HepG2 (cell line): ENCODE measurements around the gene FMNL2. TPM values are rescaled to one million over a fixed set of nuclear protein-coding genes. Genes with fewer than 3 reads are reported as not detected.
A peak's percentile ranks its signal among the peaks of the same experiment; 100 is the strongest.

Experiments used
- CHCHD3 ChIP-seq: sonication (generic); formaldehyde crosslinking; IDR thresholded peaks from 2 replicates; pipeline ENCODE4 v1.8.0; 2022; ENCODE audit warnings: mild to moderate bottlenecking, missing genetic modification reagents, moderate library complexity
- DRAP1 ChIP-seq: IDR thresholded peaks from 2 replicates; pipeline ENCODE4 v1.6.1; 2016; ENCODE audit warnings: missing genetic modification reagents, missing compliant biosample characterization
- HIC2 ChIP-seq: sonication (generic); formaldehyde crosslinking; IDR thresholded peaks from 2 replicates; pipeline ENCODE4 v1.9.0; 2022; ENCODE audit warnings: low read depth, missing genetic modification reagents
- HNRNPLL ChIP-seq: fragments of 200-400 bp; formaldehyde crosslinking; IDR thresholded peaks from 2 replicates; pipeline ENCODE4 v1.6.1; 2017; ENCODE audit warnings: mild to moderate bottlenecking, low read depth, low read length; ENCODE audit not compliant: poor library complexity, severe bottlenecking
- MTF1 ChIP-seq: sonication (generic); formaldehyde crosslinking; IDR thresholded peaks from 2 replicates; pipeline ENCODE4 v1.5.0; 2020; ENCODE audit warnings: missing genetic modification reagents
- NBN ChIP-seq: fragments of 450-650 bp; conservative IDR thresholded peaks from 2 replicates; pipeline ENCODE4 v1.6.1; 2017
- NPAS2 ChIP-seq: sonication (generic); formaldehyde crosslinking; IDR thresholded peaks from 2 replicates; pipeline ENCODE4 v1.8.0; 2022; ENCODE audit warnings: mild to moderate bottlenecking, missing genetic modification reagents, borderline replicate concordance
- SKIL ChIP-seq: sonication (generic); formaldehyde crosslinking; IDR thresholded peaks from 2 replicates; pipeline ENCODE4 v1.8.0; 2022; ENCODE audit warnings: missing genetic modification reagents, mild to moderate bottlenecking, moderate library complexity, borderline replicate concordance
- ZBTB25 ChIP-seq: IDR thresholded peaks from 2 replicates; pipeline ENCODE4 v1.6.1; 2018; ENCODE audit warnings: missing genetic modification reagents
- ZFAT ChIP-seq: sonication (generic); formaldehyde crosslinking; conservative IDR thresholded peaks from 2 replicates; pipeline ENCODE4 v1.8.1; 2023; ENCODE audit warnings: missing genetic modification reagents, inconsistent platforms
- ZKSCAN1 ChIP-seq: fragments of 150-350 bp; IDR thresholded peaks from 2 replicates; pipeline ENCODE4 v1.6.1; 2014; ENCODE audit warnings: low read length
- ZNF570 ChIP-seq: sonication (generic); formaldehyde crosslinking; IDR thresholded peaks from 2 replicates; pipeline ENCODE4 v1.4.0; 2020; ENCODE audit warnings: mild to moderate bottlenecking, missing genetic modification reagents, borderline replicate concordance
- ZNF660 ChIP-seq: sonication (generic); formaldehyde crosslinking; IDR thresholded peaks from 2 replicates; pipeline ENCODE4 v1.5.1; 2020; ENCODE audit warnings: mild to moderate bottlenecking, low read depth, missing genetic modification reagents, borderline replicate concordance
- polyA plus RNA-seq, 8 experiments: library from polyadenylated mRNA; depleted of rRNA in 3 of 8; stranded (reverse) in 7 of 8; unstranded in 1 of 8; fragments of >200 nt; fragmentation: Illumina TruSeq in 4 of 8; extraction: Trizol in 4 of 8; gene quantifications; 2 replicates each; pipeline versions ENCODE4 v1.2.1 to v1.2.3, GENCODE V29; 2011 to 2016; ENCODE audit warnings: low read depth in 4 of 8, missing spikeins in 1 of 8, mixed read lengths in 1 of 8; ENCODE audit not compliant: insufficient read depth in 1 of 8
- total RNA-seq, 5 experiments: library from RNA; depleted of rRNA; stranded (reverse); fragments of >200 nt; fragmentation: Illumina TruSeq; extraction: Trizol; gene quantifications; 2 replicates each; pipeline ENCODE4 v1.2.3, GENCODE V29; 2016; ENCODE audit warnings: low read depth in 1 of 5
- TF ChIP-seq, protein P1 (sequence below): conservative IDR thresholded peaks from 2 replicates; pipeline ENCODE4 v1.6.1; 2018; ENCODE audit warnings: missing genetic modification reagents
- TF ChIP-seq, protein P2 (sequence below): sonication (generic); formaldehyde crosslinking; IDR thresholded peaks from 2 replicates; pipeline ENCODE4 v1.9.0; 2021; ENCODE audit warnings: missing genetic modification reagents, borderline replicate concordance
- TF ChIP-seq, protein P3 (sequence below): sonication (generic); formaldehyde crosslinking; IDR thresholded peaks from 2 replicates; pipeline ENCODE4 v1.5.0; 2020; ENCODE audit warnings: mild to moderate bottlenecking, missing genetic modification reagents, borderline replicate concordance

Gene FMNL2
- total and polyA plus RNA-seq, 2 of the 13 experiments (the other 11 are each of a cell fraction or from before 2014, with no cell fraction given), result 66.5 to 67.7 TPM

DNA sequence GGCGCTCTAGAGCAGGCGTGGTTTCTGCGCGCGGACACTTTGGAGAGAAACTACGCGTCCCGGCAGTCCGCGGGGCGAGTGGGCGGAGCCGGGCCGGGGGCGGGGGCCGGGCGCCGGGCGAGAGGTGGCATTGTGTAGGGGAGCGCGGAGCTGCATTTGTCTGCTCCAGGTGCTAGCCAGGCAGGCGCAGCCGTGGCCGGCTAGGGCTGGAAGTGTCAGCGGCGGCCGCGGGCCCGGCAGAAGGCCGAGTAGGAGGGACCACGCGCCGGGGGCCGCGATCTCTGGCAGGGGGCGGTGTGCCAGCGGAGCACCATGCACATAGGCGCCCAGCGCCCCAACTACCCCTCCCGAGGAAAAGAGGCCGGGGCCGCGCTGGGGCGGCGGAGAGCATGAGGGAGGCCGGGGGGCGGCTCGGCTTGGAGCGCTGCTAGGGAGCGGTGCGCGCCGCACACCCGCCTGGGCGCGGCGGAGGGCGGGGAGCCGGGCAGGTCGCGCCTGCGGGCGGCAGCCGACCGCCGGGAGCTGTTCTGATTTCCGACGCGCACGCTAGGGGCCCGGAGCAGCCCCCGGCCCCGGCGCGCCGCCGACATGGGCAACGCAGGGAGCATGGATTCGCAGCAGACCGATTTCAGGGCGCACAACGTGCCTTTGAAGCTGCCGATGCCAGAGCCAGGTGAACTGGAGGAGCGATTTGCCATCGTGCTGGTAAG, at the start of gene FMNL2 (continued):
- TF ChIP-seq HIC2 (CRISPR knock-in tag) (0 out of 2 replicates have a peak, but pooled peaks have one; percentile 34), SKIL (CRISPR knock-in tag) (no peak), ZFAT (CRISPR knock-in tag) (no peak), HNRNPLL (peak; percentile 59), ZKSCAN1 (no peak), ZNF660 (no peak), ZNF570 (CRISPR knock-in tag) (0 out of 2 replicates have a peak, but pooled peaks have one; percentile 69), MTF1 (peak; percentile 70; the same call in 1 of the 2 replicates), NPAS2 (CRISPR knock-in tag) (0 out of 2 replicates have a peak, but pooled peaks have one; percentile 54), DRAP1 (CRISPR knock-in tag) (peak; percentile 85), ZBTB25 (no peak), CHCHD3 (CRISPR knock-in tag) (no peak), NBN (no peak)
- TF ChIP-seq, protein P1, sequence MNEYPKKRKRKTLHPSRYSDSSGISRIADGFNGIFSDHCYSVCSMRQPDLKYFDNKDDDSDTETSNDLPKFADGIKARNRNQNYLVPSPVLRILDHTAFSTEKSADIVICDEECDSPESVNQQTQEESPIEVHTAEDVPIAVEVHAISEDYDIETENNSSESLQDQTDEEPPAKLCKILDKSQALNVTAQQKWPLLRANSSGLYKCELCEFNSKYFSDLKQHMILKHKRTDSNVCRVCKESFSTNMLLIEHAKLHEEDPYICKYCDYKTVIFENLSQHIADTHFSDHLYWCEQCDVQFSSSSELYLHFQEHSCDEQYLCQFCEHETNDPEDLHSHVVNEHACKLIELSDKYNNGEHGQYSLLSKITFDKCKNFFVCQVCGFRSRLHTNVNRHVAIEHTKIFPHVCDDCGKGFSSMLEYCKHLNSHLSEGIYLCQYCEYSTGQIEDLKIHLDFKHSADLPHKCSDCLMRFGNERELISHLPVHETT (CRISPR knock-in tag), result peak; percentile 82; the same call in 1 of the 2 replicates
- TF ChIP-seq, protein P2, sequence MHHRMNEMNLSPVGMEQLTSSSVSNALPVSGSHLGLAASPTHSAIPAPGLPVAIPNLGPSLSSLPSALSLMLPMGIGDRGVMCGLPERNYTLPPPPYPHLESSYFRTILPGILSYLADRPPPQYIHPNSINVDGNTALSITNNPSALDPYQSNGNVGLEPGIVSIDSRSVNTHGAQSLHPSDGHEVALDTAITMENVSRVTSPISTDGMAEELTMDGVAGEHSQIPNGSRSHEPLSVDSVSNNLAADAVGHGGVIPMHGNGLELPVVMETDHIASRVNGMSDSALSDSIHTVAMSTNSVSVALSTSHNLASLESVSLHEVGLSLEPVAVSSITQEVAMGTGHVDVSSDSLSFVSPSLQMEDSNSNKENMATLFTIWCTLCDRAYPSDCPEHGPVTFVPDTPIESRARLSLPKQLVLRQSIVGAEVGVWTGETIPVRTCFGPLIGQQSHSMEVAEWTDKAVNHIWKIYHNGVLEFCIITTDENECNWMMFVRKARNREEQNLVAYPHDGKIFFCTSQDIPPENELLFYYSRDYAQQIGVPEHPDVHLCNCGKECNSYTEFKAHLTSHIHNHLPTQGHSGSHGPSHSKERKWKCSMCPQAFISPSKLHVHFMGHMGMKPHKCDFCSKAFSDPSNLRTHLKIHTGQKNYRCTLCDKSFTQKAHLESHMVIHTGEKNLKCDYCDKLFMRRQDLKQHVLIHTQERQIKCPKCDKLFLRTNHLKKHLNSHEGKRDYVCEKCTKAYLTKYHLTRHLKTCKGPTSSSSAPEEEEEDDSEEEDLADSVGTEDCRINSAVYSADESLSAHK, result no peak
- TF ChIP-seq, protein P3, sequence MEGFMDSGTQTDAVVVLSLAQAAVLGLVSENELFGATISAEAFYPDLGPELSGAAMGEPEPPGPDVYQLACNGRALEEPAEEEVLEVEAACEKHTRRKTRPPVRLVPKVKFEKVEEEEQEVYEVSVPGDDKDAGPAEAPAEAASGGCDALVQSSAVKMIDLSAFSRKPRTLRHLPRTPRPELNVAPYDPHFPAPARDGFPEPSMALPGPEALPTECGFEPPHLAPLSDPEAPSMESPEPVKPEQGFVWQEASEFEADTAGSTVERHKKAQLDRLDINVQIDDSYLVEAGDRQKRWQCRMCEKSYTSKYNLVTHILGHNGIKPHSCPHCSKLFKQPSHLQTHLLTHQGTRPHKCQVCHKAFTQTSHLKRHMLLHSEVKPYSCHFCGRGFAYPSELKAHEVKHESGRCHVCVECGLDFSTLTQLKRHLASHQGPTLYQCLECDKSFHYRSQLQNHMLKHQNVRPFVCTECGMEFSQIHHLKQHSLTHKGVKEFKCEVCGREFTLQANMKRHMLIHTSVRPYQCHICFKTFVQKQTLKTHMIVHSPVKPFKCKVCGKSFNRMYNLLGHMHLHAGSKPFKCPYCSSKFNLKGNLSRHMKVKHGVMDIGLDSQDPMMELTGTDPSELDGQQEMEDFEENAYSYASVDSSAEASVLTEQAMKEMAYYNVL (CRISPR knock-in tag), result no peak; the same call in 1 of the 2 replicates
